HG03135 (cell line): Measurements from ENCODE around the gene TNIP2.
A peak's percentile ranks its signal among the peaks of the same experiment; 100 is the strongest.

Source experiments
- ATAC-seq: cut with Tn5 transposase; IDR thresholded peaks from one replicate; pipeline ENCODE4 v1.9.1; 2021; ENCODE audit warnings: mild to moderate bottlenecking, moderate library complexity; ENCODE audit not compliant: unreplicated experiment

TNIP2 gene

DNA sequence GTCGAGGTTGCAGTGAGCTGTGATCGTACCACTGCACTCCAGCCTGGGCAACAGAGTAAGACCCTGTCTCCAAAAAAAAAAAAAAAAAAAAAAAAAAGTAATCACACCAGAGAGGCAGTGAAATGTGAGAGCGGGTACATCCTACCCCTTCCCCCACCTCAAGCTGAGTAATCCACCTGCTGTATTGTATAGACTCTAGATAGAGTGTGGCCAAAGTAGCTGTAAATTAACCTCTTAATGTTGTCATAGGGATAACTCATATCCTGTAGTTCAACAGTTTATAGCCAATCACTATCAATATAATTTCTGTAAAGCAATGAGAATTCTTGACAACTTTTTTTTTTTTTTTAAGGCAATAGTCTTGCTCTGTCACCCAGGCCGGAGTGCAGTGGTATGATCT is 30.8 kb downstream of the TNIP2 start:
- ATAC-seq: no peak

DNA sequence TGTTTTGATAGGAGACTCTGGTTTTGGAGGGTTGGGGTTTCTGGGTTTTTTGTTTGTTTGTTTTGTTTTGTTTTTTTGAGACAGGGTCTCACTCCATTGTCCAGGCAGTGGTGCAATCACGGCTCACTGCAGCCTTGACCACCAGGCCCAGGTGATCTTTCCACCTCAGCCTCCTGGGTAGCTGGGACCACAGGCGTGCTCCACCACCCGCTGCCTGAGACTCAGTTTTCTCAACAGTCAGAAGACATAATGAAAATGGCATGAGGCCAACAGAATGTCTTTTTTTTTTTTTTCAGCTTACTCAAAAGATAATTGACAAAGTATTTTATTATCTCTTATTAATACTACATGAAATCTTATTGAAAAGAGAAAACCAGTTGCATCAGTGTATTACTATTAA is 32.4 kb downstream of the TNIP2 start:
- no peak for ATAC-seq

DNA sequence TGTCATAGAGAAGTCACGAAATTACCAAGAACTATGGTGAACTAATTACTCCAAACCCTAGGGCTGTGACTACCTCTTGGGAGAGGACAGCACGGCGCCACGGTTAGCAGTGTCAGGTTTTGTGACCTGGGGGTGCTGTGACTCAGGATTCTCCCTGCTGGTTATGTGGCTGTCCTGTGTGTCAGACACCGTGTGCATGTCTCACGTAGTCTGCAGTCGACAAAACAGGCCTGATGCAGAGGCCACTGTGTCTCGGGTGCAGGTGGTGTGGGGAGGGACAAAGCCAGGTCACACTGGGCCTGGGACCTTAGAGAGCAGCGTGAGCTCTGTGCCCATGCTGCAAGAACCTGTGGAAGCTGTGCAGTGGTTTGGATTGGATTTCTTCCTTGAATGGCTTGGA is 34.1 kb downstream of the TNIP2 start:
- no peak for ATAC-seq

DNA sequence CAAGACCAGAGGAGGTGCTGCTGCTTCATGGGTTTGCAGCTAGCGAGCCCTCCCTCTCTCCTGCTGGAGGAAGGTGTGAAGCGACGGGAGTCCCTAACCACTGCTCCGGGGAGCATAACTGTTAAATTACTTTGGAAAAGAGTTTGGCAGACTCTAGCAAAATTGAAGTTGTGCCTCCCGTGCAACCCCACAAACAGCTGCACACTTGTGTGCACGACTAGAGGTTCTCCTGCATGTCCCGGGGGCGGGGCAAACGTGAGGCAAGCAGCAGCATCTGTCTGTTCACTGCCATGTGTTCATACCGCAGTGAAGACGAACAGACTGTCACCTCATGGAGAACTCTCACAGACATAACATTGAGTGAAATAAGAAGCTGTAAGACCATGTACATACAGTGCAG is 34.5 kb downstream of the TNIP2 start:
- no peak for ATAC-seq

DNA sequence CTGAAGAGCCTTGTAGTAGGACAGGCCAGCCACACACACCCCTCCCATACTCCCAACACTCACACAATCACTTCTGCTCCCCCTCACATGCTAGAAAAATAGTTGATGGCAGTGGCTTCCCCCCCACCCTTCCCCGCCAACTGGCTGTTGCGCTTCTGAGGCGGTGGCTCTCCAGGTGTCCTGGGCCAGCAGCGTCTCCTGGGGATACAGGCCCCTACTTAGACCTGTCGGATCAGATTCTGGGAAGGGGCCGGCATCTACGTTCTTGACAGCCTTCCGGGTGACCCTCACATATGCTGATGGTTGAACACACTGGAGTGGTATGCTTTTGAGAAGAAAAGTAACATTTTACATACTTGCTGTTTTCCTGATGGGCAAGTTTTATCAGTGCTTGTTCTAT is 39.9 kb downstream of the TNIP2 start:
- ATAC-seq: no peak

GRCh38 chr4:2715426-2715825 is 40.7 kb downstream of the TNIP2 start:
- no peak for ATAC-seq

DNA sequence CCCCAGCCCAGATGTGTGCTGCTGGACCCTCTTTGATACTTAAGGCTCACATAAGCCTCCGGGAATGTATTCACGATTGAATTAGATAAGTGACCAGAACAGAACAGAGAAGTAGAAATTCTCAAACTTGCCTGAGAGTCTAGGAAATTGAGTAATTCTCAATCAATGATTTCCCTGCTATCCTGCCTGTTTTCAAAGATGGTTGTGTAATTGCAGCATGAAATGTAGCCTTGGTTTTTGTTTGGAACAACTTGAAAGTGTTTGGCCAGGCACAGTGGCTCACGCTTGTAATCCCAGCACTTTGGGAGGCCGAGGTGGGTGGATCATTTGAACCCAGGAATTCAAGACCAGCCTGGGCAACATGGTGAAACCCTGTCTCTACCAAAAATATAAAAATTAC is 41.2 kb downstream of the TNIP2 start:
- no peak for ATAC-seq

DNA sequence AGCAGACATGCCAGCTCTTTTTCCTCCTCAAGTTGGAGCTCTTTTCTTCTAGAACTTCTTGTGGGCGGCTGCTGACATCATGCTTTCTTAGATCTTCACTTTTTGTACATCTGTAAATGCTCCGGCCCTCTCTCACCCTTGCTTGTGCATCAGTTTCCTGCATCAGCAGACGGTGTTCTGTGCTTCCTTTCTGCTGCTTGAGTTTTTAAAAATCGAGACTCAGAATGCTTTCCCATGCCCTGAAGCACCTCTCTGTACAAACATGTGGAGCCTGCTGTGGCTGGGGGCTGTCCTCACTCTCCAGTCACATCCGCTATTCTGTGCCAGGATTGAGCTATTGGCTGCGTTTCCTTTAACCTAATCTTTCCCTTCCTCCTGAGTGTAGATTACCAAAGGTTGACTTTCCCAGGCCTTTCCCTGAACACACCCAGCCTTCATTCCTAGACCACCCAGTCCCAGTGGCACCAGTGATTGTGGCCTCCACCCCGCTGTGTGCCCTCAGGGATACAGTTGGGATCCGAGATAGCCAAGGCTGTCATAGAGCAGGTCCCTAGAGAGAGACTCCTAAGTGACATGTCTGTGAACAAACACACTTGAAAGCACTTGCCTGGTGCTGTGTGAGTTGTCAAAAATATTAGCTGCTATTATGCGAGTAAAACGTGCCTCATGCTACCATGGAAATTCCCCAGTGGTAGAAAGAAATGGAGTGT is 41.9 kb downstream of the TNIP2 start:
- no peak for ATAC-seq

DNA sequence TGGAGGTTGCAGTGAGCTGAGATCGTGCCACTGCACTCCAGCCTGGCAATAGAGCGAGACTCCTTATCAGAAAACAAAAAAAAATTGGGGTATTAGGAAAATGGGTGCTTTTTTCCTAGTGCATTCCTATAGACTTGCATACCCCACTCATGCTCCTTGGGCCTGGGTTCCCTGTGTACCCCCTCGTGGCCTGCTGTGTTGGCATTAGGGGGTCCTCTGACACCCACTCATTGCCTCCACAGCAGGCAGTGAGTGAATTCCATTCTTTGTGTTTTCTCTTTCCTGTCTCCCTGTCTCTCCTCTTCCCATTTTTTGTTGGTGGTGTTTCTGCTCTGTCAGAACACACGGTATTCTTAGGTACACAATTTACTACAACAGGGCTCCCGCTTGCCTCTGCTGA is 42.8 kb downstream of the TNIP2 start:
- ATAC-seq: no peak

DNA sequence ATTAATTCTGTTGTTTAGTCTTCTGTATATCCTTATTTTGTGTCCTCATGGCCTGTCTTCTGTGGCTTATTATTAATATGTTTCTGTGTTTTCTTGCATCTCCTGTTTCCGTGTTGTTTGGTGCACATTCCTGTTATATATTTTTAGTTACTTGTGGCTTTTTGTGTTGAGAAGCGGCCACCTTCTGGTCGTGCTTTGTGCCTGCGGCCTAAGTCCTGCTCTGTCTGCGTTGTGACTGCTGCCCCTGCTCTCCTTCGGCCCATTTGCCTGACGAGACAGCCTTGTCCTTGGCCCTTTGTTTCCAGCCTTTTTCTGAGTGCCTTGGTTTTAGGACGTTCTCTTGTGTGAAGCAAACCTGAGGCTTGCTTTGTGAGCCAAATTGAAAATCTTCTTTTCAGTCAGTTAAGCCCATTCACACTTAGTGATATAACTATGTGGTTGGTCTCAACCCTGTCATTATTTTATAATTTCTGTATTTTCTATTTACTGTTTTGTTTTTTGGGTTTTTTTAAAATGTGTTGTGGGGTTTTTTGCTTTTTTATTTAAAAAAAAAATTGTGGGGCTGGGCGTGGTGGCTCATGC is 43.8 kb downstream of the TNIP2 start:
- ATAC-seq: no peak

DNA sequence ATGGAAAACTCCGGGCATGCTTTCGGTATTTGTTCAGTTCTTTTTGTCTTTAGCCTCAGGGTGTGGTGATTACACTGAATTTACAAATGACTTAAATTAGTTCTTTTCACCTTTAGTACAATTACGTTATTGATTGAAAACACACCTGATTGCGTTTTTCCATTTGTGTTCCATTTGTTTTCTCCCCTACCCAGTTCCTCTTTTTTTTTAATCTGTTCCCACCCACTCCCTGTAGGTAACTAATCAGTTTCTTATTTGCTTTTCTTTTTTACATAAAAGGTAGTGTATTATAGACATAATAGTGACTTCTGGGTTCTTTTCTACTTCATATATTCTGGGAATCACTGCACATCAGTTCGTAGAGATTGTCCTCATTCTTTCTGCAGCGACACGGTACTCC is 53.4 kb downstream of the TNIP2 start:
- ATAC-seq: no peak

DNA sequence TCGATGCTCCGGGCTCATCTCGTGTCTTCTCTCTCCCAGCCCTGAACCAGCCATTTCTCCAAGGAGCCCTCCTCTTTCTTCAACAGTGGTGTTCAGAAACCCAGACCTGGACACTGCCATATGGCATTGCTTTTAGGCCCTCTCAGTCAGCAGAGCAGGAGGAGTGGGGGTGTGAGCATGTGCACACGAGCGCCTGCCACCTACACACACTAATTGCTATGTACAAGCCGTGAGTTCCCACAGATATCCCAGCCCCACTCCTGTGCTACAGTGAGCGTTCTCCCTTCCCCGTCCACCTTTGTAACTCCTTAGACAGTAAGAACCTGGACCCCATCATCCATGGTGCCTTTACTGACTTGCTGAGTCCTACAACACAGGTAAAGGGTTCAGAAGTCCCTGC is 53.8 kb downstream of the TNIP2 start:
- ATAC-seq: no peak

DNA sequence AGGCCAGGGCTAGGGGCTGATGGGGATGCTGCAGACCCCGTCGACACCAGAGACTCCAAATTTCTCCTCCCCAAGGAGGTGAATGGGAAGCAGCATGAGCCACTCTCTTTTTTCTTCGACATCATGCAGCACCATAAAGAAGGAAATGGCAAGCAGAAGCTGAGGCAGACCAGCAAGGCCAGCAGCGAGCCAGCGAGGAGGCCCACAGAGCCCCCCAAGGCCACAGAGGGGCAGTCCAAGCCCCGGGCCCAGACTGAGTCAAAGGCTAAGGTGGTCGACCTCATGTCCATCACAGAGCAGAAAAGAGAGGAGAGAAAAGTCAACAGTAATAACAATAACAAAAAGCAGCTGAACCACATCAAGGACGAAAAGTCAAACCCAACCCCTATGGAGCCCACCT is 56.1 kb downstream of the TNIP2 start:
- ATAC-seq: no peak

DNA sequence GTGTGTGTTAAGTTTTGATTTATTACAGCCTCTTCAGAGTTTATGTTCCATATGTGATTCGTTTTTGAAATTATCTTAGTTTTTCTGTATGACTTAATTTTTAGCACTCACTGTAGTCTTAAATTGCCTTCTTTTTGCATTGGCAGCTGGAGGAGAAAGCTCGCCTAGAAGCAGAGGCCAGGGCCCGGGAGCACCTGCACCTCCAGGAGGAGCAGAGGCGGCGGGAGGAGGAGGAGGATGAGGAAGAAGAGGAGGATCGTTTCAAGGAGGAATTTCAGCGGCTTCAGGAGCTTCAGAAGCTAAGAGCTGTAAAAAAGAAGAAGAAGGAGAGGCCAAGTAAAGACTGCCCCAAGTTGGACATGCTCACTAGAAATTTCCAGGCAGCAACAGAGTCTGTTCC is 56.6 kb downstream of the TNIP2 start:
- ATAC-seq: no peak

DNA sequence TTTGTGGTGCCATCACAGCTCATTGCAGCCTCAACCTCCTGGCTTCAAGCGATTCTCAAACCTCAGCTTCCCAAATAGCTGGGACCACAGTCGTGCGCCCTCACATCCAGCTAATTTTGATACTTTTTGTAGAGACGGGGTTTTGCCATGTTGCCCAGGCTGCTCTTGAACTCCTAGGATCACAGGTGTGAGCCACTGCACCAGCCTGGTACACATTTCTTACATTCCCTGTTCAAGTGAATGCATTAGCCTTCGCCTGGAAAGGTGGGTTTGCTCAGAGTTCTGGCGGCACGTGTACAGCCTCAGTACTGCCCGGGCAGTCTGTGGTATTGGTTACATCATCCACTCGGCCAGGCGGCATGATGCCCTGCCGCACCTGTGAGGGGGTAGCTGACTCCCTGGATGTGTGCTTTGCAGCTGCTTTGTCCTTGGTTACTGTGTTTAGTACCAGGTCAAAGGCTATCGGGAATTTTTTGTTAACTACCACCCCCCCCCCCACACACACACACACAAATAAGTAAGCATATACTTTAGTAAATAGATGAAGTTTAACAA is 57.1 kb downstream of the TNIP2 start:
- no peak for ATAC-seq

DNA sequence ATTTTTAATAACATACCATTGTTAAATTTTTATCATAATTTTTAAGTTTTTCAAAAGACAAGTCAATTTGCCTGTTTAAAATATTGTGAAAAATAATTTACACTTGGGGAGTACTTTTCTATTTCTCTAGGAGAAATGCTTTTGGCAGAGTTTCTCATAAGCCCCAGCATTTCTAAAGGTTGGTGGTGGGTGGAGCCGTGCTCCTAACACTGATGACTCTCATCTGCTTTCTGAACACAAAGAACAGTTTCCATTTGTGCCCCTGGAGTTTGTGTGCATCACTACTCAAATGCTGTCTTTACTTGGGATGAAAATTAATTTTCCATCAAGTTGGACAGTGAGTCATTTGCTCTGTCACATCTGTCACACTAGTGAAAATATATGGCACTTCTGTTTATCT is 57.6 kb downstream of the TNIP2 start:
- no peak for ATAC-seq

DNA sequence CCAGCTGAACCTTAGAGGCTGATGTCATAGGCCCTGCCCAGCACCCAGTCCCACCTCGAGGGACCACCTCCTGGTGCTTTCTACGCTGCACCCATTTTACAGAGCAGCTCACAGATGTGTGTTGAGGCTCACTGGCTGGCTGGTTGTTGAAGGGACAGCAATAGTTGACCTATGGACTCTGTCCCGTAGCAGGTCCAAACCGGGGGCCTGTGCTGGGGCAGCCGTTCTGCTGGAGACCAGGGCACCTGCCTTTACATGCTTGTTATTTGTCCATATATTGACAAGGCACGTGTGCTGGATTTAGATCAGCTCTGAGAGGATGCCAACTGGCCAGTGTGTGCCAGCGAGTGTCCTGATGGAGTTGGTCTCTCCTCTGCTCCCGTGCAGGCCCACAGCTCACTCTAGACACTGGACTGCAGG is 58.1 kb downstream of the TNIP2 start:
- no peak for ATAC-seq

DNA sequence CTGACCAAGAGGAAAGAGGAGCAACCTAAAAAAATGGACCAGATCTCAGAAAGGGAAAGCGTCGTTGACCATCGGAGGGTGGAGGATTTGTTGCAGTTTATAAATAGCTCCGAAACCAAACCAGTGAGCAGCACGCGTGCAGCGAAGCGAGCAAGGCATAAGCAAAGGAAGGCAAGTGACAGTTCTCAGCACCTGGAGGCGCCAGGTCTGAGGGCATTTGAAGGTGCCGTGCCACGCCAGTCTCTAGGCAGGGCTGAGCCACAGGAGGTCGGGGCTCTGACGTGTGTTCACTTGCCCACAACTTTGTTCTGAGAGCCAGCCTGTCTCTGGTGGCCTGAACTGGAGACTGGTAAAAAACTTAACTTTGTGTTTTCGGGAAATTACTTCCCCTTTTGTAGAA is 59.7 kb downstream of the TNIP2 start:
- peak; percentile 90 for ATAC-seq

GRCh38 chr4:2695346-2696060 is 60.6 kb downstream of the TNIP2 start:
- ATAC-seq: no peak

DNA sequence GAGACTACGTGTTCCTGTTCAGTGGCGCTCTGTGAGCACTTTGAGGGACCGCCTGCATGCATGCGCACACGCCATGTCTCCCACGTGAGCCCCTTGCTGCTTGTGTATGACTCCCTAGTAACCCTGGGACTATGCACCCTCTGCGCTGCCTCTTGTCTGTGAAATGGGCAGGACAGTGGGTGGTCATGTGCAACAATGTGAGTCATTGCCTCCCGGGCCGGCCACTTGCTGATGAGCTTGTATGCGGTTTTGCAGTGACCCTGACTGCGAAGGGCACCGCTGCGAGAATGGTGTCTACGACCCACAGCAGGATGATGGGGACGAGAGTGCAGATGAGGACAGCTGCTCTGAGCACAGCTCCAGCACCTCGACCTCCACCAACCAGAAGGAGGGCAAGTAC is 61.4 kb downstream of the TNIP2 start:
- ATAC-seq: no peak

DNA sequence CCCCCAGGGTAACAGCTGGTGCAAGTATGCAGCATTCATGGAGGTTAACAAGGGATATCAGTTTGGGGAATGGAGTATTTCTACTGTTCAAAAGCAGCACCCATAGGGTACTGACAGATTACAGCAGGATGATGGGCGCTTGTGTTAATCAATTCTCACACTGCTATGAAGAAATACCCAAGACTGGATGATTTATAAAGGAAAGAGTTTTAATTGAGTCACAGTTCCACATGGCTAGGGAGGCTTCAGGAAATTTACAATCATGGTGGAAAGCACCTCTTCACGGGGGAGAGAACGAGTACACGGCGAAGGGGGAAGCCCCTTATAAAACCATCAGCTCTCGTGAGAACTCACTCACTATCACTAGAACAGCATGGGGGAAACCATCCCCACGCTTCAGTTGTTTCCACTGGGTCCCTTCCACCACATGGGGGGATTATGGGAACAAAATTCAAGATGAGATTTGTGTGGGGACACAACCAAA is 64.1 kb downstream of the TNIP2 start:
- ATAC-seq: no peak
